ENCODE results near the gene RASA3.
"Not testable (repeated sequence)": the region's sequence is repeated elsewhere in the genome, so short reads cannot be mapped to it uniquely, and the experiment has no call there.

RASA3 gene

GRCh38 chr13:113996081-113996911 is 136.1 kb downstream of the RASA3 start:
- no peak for TF ChIP-seq Cebpa-rat (IDR thresholded peaks at IDR 0.05)
- H3K4me3 ChIP-seq, result no peak overlapping the region
- H3K4me2 ChIP-seq, result no peak overlapping the region
- H3K36me3 ChIP-seq, result peaks cover 61 to 91% (median 79%) of the 10 kb centered on the region in 11 experiments
- H3K27ac ChIP-seq, result no peak overlapping the region
- no peak overlapping the region for H3K9ac ChIP-seq
- peaks cover 0 to 48% (median 8%) of the 10 kb centered on the region in 11 experiments; a peak in 7 of 22 replicates for H4K20me1 ChIP-seq
- no peaks in the 10 kb centered on the region for H3K27me3 ChIP-seq
- peaks cover 0 to 6% (median 0%) of the 10 kb centered on the region in 10 experiments; a peak in 3 of 20 replicates for H3K4me1 ChIP-seq
- peaks cover 0 to 4% (median 0%) of the 10 kb centered on the region in 11 experiments; a peak in 1 of 22 replicates for H3K9me3 ChIP-seq (replicated peaks in 1 of 11)

- no peak overlapping the region for H3K27ac ChIP-seq
- H4K20me1 ChIP-seq, result peaks cover 0 to 37% (median 0%) of the 10 kb centered on the region in 11 experiments; a peak in 6 of 22 replicates
- H3K9me3 ChIP-seq (replicated peaks in 1 of 11), result peaks cover 4 to 14% (median 6%) of the 10 kb centered on the region in 11 experiments; a peak in 17 of 22 replicates
- H3K27me3 ChIP-seq, result no peaks in the 10 kb centered on the region
- no peak overlapping the region for H3K4me2 ChIP-seq
- H3K4me3 ChIP-seq, result no peak overlapping the region
- peaks cover 6 to 17% (median 7%) of the 10 kb centered on the region in 10 experiments for H3K4me1 ChIP-seq
- TF ChIP-seq Cebpa-rat (IDR thresholded peaks at IDR 0.05), result no peak
- H3K9ac ChIP-seq, result no peak overlapping the region
- H3K36me3 ChIP-seq, result peaks cover 66 to 91% (median 79%) of the 10 kb centered on the region in 11 experiments
Measured at GRCh38 chr13:113995051-113995601, 137.3 kb downstream of the RASA3 start.

- no peaks in the 10 kb centered on the region for H3K27me3 ChIP-seq
- H3K4me2 ChIP-seq, result no peak overlapping the region
- no peak overlapping the region for H3K4me3 ChIP-seq
- H3K36me3 ChIP-seq, result peaks cover 55 to 83% (median 73%) of the 10 kb centered on the region in 11 experiments
- peaks cover 9 to 24% (median 13%) of the 10 kb centered on the region in 10 experiments for H3K4me1 ChIP-seq
- peaks cover 5 to 25% (median 15%) of the 10 kb centered on the region in 11 experiments; a peak in 18 of 22 replicates for H3K9me3 ChIP-seq (replicated peaks in 1 of 11)
- no peak for TF ChIP-seq Cebpa-rat (IDR thresholded peaks at IDR 0.05)
- H3K9ac ChIP-seq, result no peak overlapping the region
- no peak overlapping the region for H3K27ac ChIP-seq
- H4K20me1 ChIP-seq, result peaks cover 0 to 23% (median 0%) of the 10 kb centered on the region in 11 experiments; a peak in 6 of 22 replicates
Measured at GRCh38 chr13:113992276-113993005, 140.0 kb downstream of the RASA3 start.

DNA sequence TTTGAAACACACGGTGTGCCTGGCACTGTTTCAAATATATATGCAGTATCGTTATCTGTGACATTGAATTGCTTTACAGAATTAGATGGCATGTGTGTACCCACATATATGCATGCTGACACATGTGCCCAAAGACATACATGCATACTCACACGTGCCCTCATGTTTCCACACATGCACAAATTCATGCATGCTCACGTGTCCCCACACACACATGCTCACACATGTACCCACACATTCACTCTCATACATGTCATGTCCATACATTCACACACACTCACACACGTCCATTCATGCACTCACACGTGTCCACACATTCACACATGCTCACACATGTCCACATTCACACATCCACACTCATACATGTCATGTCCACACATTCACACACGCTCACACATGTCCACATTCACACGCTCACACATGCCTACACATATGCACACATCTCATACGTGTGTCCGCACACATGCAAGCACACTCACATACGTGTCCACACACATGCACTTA is 140.7 kb downstream of the RASA3 start:
- TF ChIP-seq Cebpa-rat (IDR thresholded peaks at IDR 0.05), result no peak
- Histone ChIP-seq H3K36me3 (peaks cover 50 to 76% (median 66%) of the 10 kb centered on the region in 11 experiments), H3K4me2 (no peak overlapping the region), H4K20me1 (peaks cover 0 to 15% (median 0%) of the 10 kb centered on the region in 11 experiments; a peak in 6 of 22 replicates), H3K9ac (no peak overlapping the region), H3K4me1 (peaks cover 9 to 24% (median 13%) of the 10 kb centered on the region in 10 experiments), H3K9me3 (replicated peaks in 1 of 11) (peaks cover 5 to 25% (median 15%) of the 10 kb centered on the region in 11 experiments; a peak in 18 of 22 replicates), H3K27me3 (no peaks in the 10 kb centered on the region), H3K27ac (no peak overlapping the region), H3K4me3 (no peak overlapping the region)

DNA sequence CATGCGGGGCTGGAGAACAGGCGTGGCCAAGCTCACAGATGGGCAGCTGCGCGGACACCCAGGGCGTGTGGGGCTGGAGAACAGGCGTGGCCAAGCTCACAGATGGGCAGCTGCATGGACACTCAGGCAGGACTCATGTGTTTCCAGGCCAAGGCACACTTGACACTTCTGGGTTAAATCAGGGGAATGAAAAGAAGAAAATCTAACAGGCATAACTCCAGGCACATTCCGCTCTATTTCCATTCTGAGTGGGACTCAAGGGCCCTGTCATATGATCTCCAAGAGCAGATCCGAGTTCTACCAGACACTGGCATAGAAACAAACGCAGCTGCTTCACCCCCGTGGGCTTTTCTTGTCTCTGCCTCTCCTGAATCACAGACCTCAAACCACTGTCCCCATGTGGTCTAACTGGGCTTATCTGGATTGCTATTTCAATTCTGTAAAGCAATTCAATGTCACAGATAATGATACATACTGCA is 141.2 kb downstream of the RASA3 start:
- no peak for TF ChIP-seq Cebpa-rat (IDR thresholded peaks at IDR 0.05)
- Histone ChIP-seq H3K27ac (no peak overlapping the region), H3K4me1 (peaks cover 9 to 24% (median 13%) of the 10 kb centered on the region in 10 experiments), H3K9me3 (replicated peaks in 1 of 11) (peaks cover 5 to 25% (median 15%) of the 10 kb centered on the region in 11 experiments; a peak in 18 of 22 replicates), H4K20me1 (peaks cover 0 to 10% (median 0%) of the 10 kb centered on the region in 11 experiments; a peak in 5 of 22 replicates), H3K4me2 (no peak overlapping the region), H3K4me3 (no peak overlapping the region), H3K27me3 (no peaks in the 10 kb centered on the region), H3K9ac (no peak overlapping the region), H3K36me3 (peaks cover 45 to 71% (median 61%) of the 10 kb centered on the region in 11 experiments)

GRCh38 chr13:113990321-113990837 is 142.0 kb downstream of the RASA3 start:
- H3K4me1 ChIP-seq, result peaks cover 9 to 24% (median 13%) of the 10 kb centered on the region in 10 experiments
- H3K27me3 ChIP-seq, result no peaks in the 10 kb centered on the region
- H4K20me1 ChIP-seq, result peaks cover 0 to 7% (median 0%) of the 10 kb centered on the region in 11 experiments; a peak in 5 of 22 replicates
- H3K36me3 ChIP-seq, result peaks cover 42 to 68% (median 58%) of the 10 kb centered on the region in 11 experiments
- H3K9ac ChIP-seq, result no peak overlapping the region
- H3K4me2 ChIP-seq, result peak overlapping the region; percentile 29 to 70 (median 58); a peak in 20 of 22 replicates
- peaks cover 5 to 25% (median 15%) of the 10 kb centered on the region in 11 experiments; a peak in 18 of 22 replicates for H3K9me3 ChIP-seq (replicated peaks in 1 of 11)
- peak overlapping the region in 3 of 11 experiments; percentile 27 to 52 (median 35); a peak in 4 of 22 replicates for H3K27ac ChIP-seq
- peak overlapping the region in 1 of 10 experiments; percentile 15; a peak in 1 of 20 replicates for H3K4me3 ChIP-seq
- no peak for TF ChIP-seq Cebpa-rat (IDR thresholded peaks at IDR 0.05)

DNA sequence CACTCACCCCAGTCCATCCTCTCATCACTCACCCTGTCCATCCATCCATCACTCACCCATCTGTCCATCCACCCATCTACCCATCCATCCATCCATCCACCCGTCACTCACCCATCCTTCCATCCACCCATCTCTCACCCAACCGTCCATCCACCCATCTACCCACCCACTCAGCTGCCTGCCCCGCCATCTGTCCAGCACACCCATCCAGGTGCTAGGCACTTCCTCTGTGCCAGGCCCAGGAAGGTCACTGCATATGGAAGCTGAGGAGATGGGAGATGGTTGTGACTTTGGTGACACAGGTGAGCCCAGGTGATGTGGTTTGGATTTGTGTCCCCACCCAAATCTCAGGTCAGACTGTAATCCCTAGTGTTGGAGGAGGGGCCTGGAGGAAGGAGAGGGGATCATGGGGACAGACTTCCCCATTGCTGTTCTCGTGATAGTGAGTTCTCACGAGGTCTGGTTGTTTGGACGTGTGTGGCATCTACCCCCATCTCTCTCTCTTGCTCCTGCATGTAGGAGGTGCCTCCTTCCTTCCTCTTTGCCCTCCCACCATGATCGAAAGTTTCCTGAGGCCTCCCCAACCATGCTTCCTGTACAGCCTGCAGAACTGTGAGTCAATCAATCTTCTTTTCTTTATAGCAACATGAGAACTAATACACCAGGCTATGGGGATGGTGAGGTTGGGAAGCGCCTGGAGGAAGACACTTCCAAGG is 142.7 kb downstream of the RASA3 start:
- Histone ChIP-seq H3K4me1 (peaks cover 9 to 24% (median 13%) of the 10 kb centered on the region in 10 experiments), H3K27ac (peak overlapping the region in 3 of 11 experiments; percentile 27 to 52 (median 35); a peak in 6 of 22 replicates), H3K9ac (no peak overlapping the region), H3K27me3 (no peaks in the 10 kb centered on the region), H3K9me3 (replicated peaks in 1 of 11) (peaks cover 5 to 25% (median 15%) of the 10 kb centered on the region in 11 experiments; a peak in 18 of 22 replicates), H3K36me3 (peaks cover 42 to 62% (median 51%) of the 10 kb centered on the region in 11 experiments), H3K4me3 (peak overlapping the region in 1 of 10 experiments; percentile 15; a peak in 1 of 20 replicates), H3K4me2 (peak overlapping the region; percentile 29 to 70 (median 58); a peak in 20 of 22 replicates), H4K20me1 (peaks cover 0 to 2% (median 0%) of the 10 kb centered on the region in 11 experiments; a peak in 3 of 22 replicates)
- no peak for TF ChIP-seq Cebpa-rat (IDR thresholded peaks at IDR 0.05)

- H3K9me3 ChIP-seq (replicated peaks in 1 of 11), result peaks cover 5 to 25% (median 15%) of the 10 kb centered on the region in 11 experiments; a peak in 18 of 22 replicates
Measured at GRCh38 chr13:113988859-113989258, 143.6 kb downstream of the RASA3 start.

More at GRCh38 chr13:113988859-113989258, 143.6 kb downstream of the RASA3 start:
- H3K9ac ChIP-seq, H3K27me3 ChIP-seq, H3K27ac ChIP-seq, H4K20me1 ChIP-seq, H3K4me2 ChIP-seq, H3K4me3 ChIP-seq: not testable (repeated sequence)
- peaks cover 36 to 53% (median 49%) of the 10 kb centered on the region in 11 experiments for H3K36me3 ChIP-seq
- H3K4me1 ChIP-seq, result peaks cover 9 to 24% (median 12%) of the 10 kb centered on the region in 10 experiments

Data from BLaER1 treated with 17β-estradiol and CSF1 and Interleukin-3, amounts not matched to agents 10 nM and 100 nM (cell line).